ENCODE data around the gene KIF22.
A peak's percentile ranks its signal among the peaks of the same experiment; 100 is the strongest.

GRCh38 chr16:29807426-29808218, 17.1 kb downstream of the KIF22 start:
- TF ChIP-seq CTCF (IDR thresholded peaks at IDR 0.05) (peak; percentile 42), SIN3A (IDR thresholded peaks at IDR 0.05; ENCODE audit: borderline replicate concordance, insufficient read depth, low read depth, low read length) (peak; percentile 84; the same call in 1 of the 2 replicates), POLR2AphosphoS5 (IDR thresholded peaks at IDR 0.05; ENCODE audit: low read depth, low read length) (peak; percentile 69), REST (IDR thresholded peaks at IDR 0.05; ENCODE audit: insufficient read depth in 1 of 2, low read depth in 2 of 2, low read length in 1 of 2) (no peak)
